ENCODE measurements around the gene BANF2. TPM values are rescaled to one million over a fixed set of nuclear protein-coding genes. Genes with fewer than 3 reads are reported as not detected.

The BANF2 gene
- total and polyA plus RNA-seq, 2 experiments from 2014 or later: not detected

- Histone ChIP-seq H3K36me3 (ENCODE audit: insufficient read depth) (no peaks in the 10 kb centered on the region), H4K20me1 (replicated peaks; ENCODE audit: insufficient read depth) (no peaks in the 10 kb centered on the region), H3K79me2 (replicated peaks; ENCODE audit: insufficient read depth) (no peaks in the 10 kb centered on the region), H3K9me2 (ENCODE audit: insufficient read depth) (no peaks in the 10 kb centered on the region), H3K27ac (ENCODE audit: low read depth) (no peak overlapping the region), H3K4me2 (no peak overlapping the region), H2AFZ (no peak overlapping the region), H3K4me1 (ENCODE audit: insufficient read depth) (peaks cover 5% of the 10 kb centered on the region), H3K27me3 (ENCODE audit: insufficient read depth) (no peaks in the 10 kb centered on the region), H3K4me3 (no peak overlapping the region), H3F3A (replicated peaks; ENCODE audit: low read depth) (no peaks in the 10 kb centered on the region)
- TF ChIP-seq ZNF114 (CRISPR knock-in tag; IDR thresholded peaks at IDR 0.05): no peak
- no peak for TF ChIP-seq EZH2phosphoT487 (IDR thresholded peaks at IDR 0.05; ENCODE audit: unreplicated experiment)
- TF ChIP-seq POLR2AphosphoS5 (IDR thresholded peaks at IDR 0.05; ENCODE audit: low read depth): no peak
- no peak for TF ChIP-seq REST (IDR thresholded peaks at IDR 0.05; ENCODE audit: unreplicated experiment)
- TF ChIP-seq ZNF462 (CRISPR knock-in tag; IDR thresholded peaks at IDR 0.05): no peak
- TF ChIP-seq JUNB (IDR thresholded peaks at IDR 0.05; ENCODE audit: unreplicated experiment): no peak
- TF ChIP-seq ZNF331 (CRISPR knock-in tag; IDR thresholded peaks at IDR 0.05; ENCODE audit: low read depth): no peak
- TF ChIP-seq NANOG (IDR thresholded peaks at IDR 0.05; ENCODE audit: borderline replicate concordance): no peak
- no peak for TF ChIP-seq EZH2 (IDR thresholded peaks at IDR 0.05; ENCODE audit: low read depth, unreplicated experiment)
- no peak for TF ChIP-seq CREB1 (CRISPR knock-in tag; IDR thresholded peaks at IDR 0.05; ENCODE audit: low read depth)
- TF ChIP-seq ETS1 (IDR thresholded peaks at IDR 0.05): no peak
- no peak for TF ChIP-seq CTCF (conservative IDR thresholded peaks at IDR 0.05; ENCODE audit: low read depth in 2 of 2)
- no peak for TF ChIP-seq STAT1 (IDR thresholded peaks at IDR 0.05; ENCODE audit: unreplicated experiment)
- H3K4me3 Mint-ChIP-seq: no peak overlapping the region
- H3K36me3 Mint-ChIP-seq (ENCODE audit: low read depth): no peaks in the 10 kb centered on the region; the same call in 2 of the 3 replicates
- peaks cover 8% of the 10 kb centered on the region for H3K4me1 Mint-ChIP-seq
- H3K27ac Mint-ChIP-seq: no peak overlapping the region
- peaks cover 14% of the 10 kb centered on the region for H3K27me3 Mint-ChIP-seq (ENCODE audit: insufficient read depth, low read depth, poor library complexity)
- H3K9me3 Mint-ChIP-seq: peaks cover 15% of the 10 kb centered on the region; the same call in 2 of the 3 replicates
- DNase-seq (ENCODE audit: low spot score) (no peak), ATAC-seq (no peak)
Measured at GRCh38 chr20:17690144-17690543, 9.6 kb upstream of the BANF2 start.
